Ramos (cell line): ENCODE results near the gene ENG.

Experiments used
- in situ Hi-C: fragments of 300-500 bp; cut with MboI; formaldehyde crosslinking; loops from one replicate; pipeline ENCODE4 v1.14.3; 2022; ENCODE audit warnings: low sequenced_read_pairs; ENCODE audit not compliant: unreplicated experiment

Gene ENG

DNA sequence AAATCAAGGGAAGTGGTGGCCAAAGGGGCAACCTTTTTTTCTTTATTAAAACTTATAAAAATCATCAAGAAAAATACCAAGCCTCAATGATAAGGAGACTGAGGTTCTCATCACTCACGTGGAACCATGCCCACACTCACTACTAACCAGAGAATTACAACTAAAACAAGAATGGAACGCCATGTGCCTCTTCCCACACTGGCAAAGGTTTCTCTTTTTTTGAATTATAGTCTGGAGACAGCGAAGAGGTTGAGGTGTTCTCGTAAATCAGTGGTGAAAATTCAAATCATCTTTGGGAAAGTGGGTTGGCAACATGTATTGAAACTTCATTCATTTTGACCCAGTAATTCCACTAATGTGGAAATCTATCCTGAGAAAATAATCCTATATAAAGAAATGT lies 32.4 kb downstream of the ENG start:
- in situ Hi-C loops = no loop called here

DNA sequence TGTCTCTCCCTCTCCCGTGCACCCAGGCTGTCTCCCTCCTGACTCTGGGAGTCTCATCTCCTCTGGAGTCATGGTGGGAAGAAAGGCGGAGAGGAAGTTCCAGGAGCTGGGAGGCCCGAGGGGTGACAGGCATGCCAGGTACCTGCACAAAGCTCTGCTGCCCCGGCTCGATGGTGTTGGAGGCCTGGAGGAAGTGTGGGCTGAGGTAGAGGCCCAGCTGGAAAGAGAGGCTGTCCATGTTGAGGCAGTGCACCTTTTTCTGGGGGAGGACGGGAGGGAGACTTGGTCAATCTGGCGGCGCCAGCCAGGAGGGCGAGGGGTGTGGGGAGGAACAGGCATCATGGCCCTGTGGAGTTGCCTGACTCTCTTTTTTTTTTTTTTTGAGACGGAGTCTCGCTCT lies 35.9 kb downstream of the ENG start:
- in situ Hi-C loops = no loop called here

DNA sequence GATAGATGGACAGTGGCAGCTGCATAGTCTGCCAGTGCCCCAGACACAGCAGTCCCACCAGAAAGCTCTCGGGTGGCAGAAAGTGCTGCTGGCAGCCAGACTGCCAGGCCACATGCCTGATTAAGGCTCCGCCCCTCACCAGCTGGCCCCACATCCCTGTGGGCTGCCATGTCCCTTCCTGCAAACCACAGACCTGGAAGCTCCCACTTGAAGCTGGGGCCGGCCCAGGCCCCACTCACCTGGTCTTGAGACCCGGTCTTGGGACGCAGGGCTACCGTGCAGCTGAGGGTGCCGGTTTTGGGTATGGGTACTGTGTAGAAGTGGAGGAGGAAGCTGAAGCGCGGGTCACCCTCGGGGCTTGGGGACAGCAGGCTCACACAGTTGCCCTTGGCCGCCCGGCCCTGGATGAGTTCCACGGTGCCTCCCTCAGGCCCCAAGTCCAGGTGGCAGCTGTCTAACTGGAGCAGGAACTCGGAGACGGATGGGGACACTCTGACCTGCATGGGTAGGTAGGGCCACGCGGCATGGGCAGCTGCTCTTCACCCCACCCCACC lies 36.5 kb downstream of the ENG start:
- in situ Hi-C loops = no loop called here

GRCh38 chr9:127816728-127817127 lies 37.7 kb downstream of the ENG start:
- in situ Hi-C loops = no loop called here

- in situ Hi-C loops = no loop called here
Observed at GRCh38 chr9:127816362-127816725, 38.1 kb downstream of the ENG start.

DNA sequence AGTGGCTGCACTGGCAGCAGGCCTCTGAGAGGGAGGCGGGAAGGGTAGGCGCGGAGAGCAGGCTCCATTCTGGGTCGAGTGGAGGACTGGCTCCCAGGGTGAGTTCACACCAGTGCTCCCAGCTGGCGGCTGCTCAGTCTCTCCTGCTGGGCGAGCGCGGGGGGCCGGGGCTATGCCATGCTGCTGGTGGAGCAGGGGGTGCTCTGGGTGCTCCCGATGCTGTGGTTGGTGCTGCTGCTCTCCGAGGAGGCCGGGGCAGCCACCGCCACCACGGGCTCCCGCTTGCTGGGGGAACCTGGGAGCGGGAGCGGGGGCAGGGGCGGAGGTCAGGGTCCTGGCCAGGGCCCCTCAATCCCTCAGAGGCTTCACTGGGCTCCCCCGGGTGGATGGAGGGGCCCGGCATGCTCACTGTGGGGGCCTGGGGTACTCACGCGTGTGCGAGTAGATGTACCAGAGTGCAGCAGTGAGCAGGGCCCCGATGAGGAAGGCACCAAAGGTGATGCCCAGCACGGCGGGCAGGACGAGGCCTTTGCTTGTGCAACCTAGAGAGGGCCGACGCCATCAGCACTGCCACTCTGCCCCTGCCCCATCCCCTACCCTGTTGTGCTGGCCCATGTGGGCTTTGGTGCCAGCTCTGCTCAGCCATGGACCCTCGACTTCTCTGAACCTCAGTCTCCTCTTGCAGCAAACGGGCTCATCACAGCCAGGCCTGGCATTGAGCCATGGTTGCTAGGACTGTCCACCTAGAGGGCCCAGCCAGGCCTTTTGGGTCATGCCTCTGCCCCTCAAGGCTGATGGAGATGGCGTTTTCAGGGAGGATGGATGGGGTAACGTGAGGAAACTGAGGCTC lies 38.7 kb downstream of the ENG start:
- in situ Hi-C loops = no loop called here

GRCh38 chr9:127814619-127815511 lies 39.6 kb downstream of the ENG start:
- in situ Hi-C loops = no loop called here

- in situ Hi-C loops = no loop called here
Observed at GRCh38 chr9:127813686-127814226, 40.7 kb downstream of the ENG start.

GRCh38 chr9:127812936-127813675 lies 41.4 kb downstream of the ENG start:
- in situ Hi-C loops = no loop called here

GRCh38 chr9:127812011-127812410 lies 42.4 kb downstream of the ENG start:
- in situ Hi-C loops = no loop called here

GRCh38 chr9:127810378-127811187 lies 43.9 kb downstream of the ENG start:
- in situ Hi-C loops = no loop called here

DNA sequence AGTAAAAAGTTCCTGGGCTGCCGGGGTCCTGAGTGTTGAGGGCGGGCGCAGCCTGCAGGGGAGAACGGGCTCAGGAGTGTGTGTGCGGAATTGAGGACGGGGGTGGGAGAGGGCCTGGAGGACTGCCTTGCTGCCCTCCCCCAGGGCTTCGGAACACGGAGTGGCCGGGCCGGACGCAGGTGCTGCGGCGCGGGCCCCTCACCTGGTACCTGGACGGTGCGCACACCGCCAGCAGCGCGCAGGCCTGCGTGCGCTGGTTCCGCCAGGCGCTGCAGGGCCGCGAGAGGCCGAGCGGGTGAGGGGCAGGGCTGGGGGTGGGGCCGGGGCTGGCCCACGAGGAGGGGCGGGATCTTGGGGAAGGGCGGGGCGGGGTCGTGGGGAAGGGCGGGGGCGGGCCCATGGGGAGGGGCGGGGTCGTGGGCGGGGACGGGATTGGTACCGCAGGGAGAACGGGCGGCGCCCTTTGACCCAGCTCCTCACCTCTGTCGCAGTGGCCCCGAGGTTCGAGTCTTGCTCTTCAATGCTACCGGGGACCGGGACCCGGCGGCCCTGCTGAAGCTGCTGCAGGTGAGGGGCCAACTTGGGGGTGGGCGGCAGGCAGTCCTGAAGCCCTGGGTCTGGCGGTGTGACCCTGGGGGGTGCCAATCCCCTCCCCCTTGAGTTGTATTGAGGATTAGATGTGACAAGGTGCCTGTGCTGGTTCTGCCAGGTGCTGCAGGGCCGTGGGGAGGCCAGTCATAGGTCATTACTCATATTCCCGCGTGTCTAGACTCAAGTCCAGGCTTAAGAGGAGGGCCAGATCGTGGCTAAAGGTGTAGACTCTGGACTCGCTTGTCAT lies 44.7 kb downstream of the ENG start:
- in situ Hi-C loops = no loop called here

DNA sequence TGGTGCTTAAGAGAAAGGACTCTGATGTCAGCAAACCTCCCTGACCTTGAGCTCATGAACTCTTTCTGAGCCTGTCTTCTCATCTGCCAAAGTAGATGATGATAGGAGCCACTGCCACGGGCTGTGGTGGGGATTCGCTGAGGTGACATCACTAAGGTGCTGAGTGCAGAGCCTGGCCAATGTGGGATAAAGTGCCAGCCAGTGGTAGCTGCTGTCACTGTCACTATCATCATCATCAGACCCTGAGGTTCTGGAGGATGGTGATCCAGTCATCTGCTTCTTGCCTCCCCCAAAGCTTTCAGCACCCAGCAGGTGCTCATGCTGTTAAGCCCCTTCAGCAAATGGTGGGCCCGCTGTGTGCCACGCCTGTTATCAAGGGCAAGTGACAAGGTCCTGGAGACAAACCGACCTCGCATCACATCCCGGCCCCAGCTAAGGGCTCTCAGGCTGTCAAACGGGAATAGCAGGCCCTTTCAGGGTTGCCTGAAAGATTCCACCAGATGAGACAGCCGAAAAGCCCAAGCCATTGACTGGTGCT lies 45.4 kb downstream of the ENG start:
- in situ Hi-C loops = no loop called here

GRCh38 chr9:127808347-127809001 lies 46.0 kb downstream of the ENG start:
- in situ Hi-C loops = no loop called here

DNA sequence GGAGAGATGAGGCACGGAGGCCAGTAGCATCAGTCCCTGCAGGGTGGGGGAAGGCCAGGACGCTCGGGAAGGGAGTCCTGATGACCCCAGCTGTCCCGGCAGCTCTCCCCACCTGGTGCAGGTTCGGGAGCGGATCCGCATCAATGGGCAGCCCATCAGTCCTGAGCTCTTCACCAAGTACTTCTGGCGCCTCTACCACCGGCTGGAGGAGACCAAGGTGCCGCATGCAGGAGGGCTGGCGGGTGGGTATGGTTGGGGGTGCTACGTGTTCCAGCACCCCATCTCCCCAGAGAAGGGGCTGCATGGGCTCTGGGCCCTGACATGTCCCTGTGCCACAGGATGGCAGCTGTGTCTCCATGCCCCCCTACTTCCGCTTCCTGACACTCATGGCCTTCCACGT lies 47.6 kb downstream of the ENG start:
- in situ Hi-C loops = no loop called here

DNA sequence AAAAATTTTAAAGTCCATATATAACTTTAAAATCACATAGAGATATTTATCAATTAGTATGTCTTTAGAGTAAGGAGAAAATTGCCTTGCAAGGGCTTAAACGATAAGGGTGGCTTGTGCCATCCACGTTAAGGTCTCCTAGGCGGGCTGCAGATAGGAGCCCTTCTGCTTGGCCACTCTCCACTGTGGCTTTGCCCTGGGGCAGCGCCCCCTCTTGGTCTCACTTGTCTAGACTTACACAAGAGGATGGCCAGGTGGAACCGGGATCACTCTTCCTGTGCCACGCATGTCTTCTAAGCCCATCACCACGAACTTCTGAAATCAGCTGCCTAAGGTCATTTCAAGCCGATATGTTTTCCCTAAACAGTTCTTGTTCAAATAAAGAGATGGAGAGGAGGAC lies 48.8 kb downstream of the ENG start:
- in situ Hi-C loops = no loop called here

DNA sequence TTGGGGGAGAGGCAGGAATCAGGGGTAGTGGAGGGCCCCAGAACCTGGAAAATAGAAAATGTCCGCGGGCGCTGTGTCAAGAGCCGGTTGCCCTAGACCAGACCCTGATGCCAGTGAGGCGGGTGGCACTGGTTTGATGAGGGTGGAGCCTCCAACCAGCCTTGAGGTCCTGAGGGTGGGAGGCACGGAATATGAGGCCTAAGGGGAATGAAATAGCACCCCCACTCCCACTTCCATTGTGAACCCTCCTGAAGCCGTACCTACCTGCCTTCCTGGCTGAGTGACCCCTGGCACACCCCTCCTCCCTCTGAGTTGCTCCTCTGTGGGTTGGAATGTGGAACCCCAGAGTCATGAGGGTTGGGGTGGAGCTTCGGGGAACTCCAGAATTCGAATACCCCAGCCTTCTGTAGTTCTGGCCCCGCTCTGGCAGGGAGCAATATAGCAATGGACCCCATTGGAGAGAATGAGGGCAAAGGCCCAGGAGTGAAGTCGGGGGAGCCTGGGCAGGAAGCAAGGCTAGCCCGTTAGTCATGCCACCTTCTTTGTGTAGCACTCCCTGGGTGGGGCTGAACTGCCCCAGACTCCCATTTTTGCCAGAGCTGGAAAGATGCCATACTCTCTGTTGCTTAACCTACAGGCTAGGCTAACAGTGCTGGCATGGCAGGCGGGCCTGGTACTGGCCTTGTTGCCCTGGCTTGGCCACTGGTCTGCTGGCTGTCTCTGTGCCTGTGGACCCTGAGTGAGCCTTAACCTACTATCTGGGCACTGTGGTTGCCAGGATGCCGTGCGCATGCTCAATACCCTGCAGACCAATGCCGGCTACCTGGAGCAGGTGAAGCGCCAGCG lies 50.7 kb downstream of the ENG start:
- in situ Hi-C loops = no loop called here
